HG02610 (cell line): ENCODE measurements around the gene OR4X2.
"Not testable (repeated sequence)": the region's sequence is repeated elsewhere in the genome, so short reads cannot be mapped to it uniquely, and the experiment has no call there.

Experiments used
- ATAC-seq: cut with Tn5 transposase; IDR thresholded peaks from one replicate; pipeline ENCODE4 v1.9.1; 2021; ENCODE audit warnings: mild to moderate bottlenecking, moderate library complexity; ENCODE audit not compliant: unreplicated experiment

Gene OR4X2, protein sequence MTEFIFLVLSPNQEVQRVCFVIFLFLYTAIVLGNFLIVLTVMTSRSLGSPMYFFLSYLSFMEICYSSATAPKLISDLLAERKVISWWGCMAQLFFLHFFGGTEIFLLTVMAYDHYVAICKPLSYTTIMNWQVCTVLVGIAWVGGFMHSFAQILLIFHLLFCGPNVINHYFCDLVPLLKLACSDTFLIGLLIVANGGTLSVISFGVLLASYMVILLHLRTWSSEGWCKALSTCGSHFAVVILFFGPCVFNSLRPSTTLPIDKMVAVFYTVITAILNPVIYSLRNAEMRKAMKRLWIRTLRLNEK

DNA sequence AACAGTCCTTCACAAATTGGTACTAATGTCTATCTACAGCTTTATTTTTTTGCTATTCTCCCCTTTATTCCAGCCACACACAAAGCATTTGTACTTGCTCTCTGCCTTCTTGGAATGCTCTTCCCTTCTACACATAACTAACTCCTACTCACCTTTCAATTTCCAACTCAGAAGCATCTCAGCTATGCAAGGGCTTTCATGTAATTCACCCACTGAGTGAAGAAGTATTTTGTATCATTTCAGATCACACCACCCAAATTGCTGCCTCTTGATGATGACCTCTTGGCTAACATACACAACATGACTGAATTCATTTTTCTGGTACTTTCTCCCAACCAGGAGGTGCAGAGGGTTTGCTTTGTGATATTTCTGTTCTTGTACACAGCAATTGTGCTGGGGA is at the start of gene OR4X2:
OR4X2 (plus strand) TSS at position 301 of the 400 bp plus-strand sequence; CDS start at position 301, 0 bp downstream.
- ATAC-seq: no peak

DNA sequence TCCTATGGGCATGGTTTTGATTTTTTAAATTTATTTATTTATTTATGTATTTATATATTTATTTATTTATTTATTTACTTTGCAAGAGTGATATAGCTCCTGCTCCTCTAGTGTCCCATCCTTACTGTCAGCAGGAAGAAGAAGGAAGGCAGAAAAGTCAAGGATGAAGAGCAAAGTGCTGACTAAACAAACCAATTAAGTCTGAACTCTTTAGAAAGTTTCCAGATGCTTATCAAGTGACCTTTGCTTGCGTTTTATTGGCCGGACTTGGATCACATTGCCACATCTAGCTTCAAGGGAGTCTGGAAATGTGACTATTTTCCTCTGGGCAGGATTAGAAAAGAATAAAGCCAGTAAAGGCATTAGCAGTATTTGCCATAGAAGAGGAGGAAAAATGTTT is 37.0 kb upstream of the OR4X2 start:
- ATAC-seq: no peak

DNA sequence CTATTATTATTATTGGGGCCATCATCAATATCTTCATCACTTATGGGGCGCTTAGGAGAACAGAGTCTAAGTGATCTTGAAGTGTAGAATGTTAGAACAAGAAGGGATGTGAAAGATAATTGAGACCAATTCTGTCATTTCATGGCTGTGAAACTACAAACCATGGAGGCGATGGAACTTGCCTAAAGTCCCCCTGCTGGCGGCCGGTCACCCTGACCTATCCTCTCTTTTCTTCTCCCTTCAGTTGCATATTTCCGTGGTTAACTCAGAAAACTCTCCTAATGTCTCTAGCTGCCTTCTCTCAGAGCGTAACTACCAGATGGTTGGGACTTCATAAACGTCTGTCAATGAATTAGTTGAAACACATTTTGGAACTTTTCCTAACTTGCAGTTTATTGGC is 34.9 kb upstream of the OR4X2 start:
- no peak for ATAC-seq

DNA sequence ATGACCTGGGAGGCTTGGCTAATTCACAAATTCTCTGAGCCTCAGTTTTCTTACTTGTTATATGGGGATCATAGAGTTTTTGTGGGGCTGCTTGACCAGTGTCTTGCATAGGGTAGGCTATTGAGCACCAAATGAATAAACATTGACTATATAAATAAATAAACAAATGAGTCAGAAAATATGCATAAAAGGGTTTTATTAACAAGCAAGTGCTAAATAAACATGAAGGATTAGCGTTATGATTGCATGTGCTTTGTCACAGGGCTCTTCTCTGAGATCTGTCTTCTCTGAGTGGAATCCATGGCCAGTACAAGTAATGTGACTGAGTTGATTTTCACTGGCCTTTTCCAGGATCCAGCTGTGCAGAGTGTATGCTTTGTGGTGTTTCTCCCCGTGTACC is 28.4 kb upstream of the OR4X2 start, which contains the start of gene OR4B1:
OR4B1 (plus strand) TSS at position 301 of the 400 bp plus-strand sequence; CDS start at position 301, 0 bp downstream.
- no peak for ATAC-seq

DNA sequence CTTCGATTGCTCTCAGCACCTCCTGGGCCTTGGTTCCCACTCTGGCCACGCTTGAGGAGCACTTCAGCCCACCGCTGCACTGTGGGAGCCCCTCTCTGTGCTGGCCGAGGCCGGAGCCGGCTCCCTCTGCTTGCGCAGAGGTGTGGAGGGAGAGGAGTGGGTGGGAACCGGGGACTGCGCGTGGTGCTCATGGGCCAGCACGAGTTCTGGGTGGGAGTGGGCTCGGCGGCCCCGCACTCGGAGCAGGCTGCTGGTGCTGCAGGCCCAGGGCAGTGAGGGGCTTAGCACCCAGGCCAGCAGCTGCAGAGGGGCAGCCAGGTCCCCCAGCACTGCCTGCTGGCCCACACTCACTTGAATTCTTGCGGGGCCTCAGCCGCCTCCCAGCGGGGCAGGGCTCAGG is 16.1 kb upstream of the OR4X2 start:
- no peak for ATAC-seq

DNA sequence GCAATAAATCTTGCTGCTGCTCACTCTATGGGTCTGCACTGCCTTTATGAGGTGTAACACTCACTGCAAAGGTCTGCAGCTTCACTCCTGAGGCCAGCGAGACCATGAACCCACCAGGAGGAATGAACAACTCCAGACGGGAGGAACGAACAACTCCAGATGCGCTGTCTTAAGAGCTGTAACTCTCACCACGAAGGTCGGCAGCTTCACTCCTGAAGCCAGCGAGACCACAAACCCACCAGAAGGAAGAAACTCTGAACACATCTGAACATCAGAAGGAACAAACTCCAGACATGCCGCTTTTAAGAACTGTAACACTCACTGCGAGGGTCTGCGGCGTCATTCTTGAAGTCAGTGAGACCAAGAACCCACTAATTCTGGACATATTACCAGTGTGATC is 14.8 kb upstream of the OR4X2 start:
- ATAC-seq: not testable (repeated sequence)

DNA sequence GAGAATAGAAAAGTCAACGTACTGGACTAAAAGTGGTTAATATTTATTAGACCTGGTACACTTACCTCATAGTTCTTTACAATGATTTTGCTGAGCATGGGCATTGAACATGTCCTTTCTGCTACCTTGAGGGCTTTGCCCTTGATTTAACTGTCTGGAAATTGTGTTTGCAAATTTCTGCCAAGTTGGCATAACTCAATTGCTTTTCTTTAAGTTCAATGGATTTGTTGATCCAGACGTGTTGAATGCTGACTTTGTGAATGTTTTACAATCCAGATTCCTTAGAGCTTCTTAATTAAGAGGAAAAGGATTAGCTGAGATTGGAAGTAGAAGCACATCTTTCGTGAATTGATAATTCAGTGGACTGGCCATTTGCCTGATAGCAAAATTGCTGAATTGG is 7.2 kb upstream of the OR4X2 start:
- ATAC-seq: no peak

DNA sequence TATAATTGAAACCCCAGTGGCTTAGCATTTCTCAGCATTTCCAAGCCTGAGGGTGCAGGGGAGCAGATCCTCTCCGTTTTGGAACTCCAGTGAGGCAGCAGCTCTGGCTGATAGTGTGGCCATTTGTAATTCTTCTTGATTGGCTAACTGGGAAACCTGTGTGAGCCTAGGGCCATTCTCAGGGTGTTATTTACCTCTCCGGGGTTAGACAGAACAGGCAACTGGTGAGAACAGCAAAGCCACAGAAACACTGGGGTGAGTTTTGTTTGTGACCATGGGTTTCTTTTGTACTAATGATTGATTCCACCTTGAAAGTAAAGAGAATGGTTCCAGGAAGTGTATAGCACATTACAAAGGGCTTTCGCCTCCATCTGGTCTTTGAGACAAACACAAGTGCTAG is 2.4 kb upstream of the OR4X2 start:
- ATAC-seq: no peak

DNA sequence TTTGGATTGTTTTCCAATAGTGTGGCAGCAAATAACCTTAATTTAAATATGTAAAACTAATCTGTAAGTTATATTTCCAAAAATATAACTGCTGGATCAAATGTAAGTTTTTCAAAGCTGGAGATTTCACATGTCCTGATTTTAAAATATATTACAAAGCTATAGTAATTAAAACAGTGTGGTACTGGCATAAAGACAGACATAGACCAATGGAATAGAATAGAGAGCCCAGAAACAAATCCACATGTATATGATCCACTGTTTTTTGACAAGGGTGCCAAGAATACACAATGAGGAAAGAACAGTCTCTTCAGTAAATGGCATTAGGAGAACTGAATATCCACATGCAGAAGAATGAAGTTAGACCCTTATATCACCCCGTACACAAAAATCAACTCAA is 4.0 kb downstream of the OR4X2 start:
- no peak for ATAC-seq

DNA sequence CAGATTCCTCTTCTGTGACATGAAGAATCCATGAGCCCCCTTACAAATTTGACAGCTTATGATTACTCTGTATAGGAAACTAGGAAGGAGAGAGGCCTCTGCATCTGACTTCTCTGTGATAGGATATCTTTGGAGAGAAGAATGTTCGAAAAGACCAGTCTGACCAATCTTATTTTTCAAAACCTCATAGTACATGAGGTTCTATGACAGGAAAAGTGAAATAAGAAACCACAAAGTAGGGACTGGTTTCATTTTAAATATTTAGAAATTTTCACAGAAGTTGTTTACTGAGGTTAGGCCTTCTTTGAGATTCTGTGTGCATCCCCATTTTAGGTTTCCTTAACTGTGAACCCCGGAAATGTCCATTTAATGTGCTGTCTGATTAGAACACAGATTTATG is 16.7 kb downstream of the OR4X2 start:
- ATAC-seq: no peak

DNA sequence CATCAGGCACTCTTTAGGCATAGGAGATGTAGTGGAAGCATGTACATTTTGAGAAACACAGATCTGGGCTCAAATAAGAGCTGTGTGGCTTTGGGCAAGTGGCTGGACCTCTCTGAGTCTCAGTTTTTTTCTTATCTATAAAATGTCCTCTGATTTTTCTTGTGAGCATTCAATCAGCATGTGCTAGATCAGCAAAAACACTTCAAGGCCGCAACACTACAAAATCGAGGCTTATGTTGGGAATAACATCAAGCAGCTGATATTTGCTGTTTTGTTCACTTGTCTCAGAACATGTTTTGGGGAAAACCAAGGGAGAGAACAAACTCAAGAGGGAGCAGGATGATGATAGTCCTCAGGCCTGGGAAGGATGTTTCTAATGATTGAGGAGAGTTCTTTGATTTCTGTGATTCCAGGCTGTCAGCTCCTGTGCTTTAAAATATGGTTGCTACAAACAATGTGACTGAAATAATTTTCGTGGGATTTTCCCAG is 18.6 kb downstream of the OR4X2 start, which contains the start of gene OR4X1:
OR4X1 (plus strand) TSS at position 439 of the 489 bp plus-strand sequence; CDS start at position 439, 0 bp downstream.
- ATAC-seq: no peak

DNA sequence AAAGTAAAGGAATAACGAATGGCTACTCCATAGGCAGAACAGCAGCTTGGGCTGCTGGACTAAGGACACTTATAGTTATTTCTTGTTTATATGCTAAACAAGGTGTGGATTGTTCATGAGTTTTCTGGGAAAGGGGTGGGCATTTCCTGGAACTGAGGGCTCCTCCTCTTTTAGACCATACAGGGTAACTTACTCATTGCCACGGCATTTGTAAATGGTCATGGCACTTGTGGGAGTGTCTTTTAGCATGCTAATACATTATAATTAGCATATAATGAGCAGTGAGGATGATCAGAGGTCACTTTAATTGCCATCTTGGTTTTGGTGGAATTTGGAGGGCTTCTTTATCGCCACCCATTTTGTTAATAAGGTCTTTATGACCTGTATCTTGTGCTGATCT is 25.7 kb downstream of the OR4X2 start:
- ATAC-seq: no peak

DNA sequence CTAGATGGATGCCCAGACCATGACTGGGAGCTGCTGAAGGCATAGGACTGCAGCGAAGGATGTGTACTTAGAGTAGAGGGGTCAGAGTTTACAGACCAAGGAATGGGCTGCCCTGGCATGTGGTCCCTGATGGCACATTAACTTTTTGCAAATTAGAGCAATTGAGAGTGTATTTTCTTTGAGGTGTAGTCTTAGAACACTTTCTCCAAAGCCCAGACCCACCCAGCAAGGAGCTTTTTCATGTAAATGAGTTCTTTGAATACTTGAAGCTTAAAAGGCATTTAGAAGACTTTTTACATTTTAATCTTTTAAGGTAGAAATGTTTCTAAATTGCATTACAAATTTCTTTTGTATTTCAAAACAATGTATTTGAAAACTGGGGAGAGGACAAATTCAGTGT is 27.7 kb downstream of the OR4X2 start:
- no peak for ATAC-seq
